ENCODE measurements around the gene CCBE1. TPM values are rescaled to one million over a fixed set of nuclear protein-coding genes. Genes with fewer than 3 reads are reported as not detected.

CCBE1 gene
- total RNA-seq, 1 donor from 2014 or later = 1.8 TPM

- TF ChIP-seq, protein P1, sequence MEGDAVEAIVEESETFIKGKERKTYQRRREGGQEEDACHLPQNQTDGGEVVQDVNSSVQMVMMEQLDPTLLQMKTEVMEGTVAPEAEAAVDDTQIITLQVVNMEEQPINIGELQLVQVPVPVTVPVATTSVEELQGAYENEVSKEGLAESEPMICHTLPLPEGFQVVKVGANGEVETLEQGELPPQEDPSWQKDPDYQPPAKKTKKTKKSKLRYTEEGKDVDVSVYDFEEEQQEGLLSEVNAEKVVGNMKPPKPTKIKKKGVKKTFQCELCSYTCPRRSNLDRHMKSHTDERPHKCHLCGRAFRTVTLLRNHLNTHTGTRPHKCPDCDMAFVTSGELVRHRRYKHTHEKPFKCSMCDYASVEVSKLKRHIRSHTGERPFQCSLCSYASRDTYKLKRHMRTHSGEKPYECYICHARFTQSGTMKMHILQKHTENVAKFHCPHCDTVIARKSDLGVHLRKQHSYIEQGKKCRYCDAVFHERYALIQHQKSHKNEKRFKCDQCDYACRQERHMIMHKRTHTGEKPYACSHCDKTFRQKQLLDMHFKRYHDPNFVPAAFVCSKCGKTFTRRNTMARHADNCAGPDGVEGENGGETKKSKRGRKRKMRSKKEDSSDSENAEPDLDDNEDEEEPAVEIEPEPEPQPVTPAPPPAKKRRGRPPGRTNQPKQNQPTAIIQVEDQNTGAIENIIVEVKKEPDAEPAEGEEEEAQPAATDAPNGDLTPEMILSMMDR (conservative IDR thresholded peaks at IDR 0.05; ENCODE audit: low read depth, low read length) = no peak
- DNase-seq (ENCODE audit: low read depth) = no peak
- H3K4me3 ChIP-seq (ENCODE audit: low read depth, low read length) = no peak overlapping the region
Measured at GRCh38 chr18:59612381-59612780, 84.8 kb downstream of the CCBE1 start.

- no peak overlapping the region for H3K4me3 ChIP-seq (ENCODE audit: low read depth, low read length)
- TF ChIP-seq, protein P1 (conservative IDR thresholded peaks at IDR 0.05; ENCODE audit: low read depth, low read length) = no peak
- no peak for DNase-seq (ENCODE audit: low read depth)
Measured at GRCh38 chr18:59610546-59611140, 86.6 kb downstream of the CCBE1 start.

GRCh38 chr18:59609654-59610053, 87.6 kb downstream of the CCBE1 start:
- TF ChIP-seq, protein P1 (conservative IDR thresholded peaks at IDR 0.05; ENCODE audit: low read depth, low read length) = no peak
- no peak overlapping the region for H3K4me3 ChIP-seq (ENCODE audit: low read depth, low read length)
- no peak for DNase-seq (ENCODE audit: low read depth)

- H3K4me3 ChIP-seq (ENCODE audit: low read depth, low read length) = no peak overlapping the region
- TF ChIP-seq, protein P1 (conservative IDR thresholded peaks at IDR 0.05; ENCODE audit: low read depth, low read length) = no peak
- no peak for DNase-seq (ENCODE audit: low read depth)
Measured at GRCh38 chr18:59607471-59607870, 89.8 kb downstream of the CCBE1 start.

DNA sequence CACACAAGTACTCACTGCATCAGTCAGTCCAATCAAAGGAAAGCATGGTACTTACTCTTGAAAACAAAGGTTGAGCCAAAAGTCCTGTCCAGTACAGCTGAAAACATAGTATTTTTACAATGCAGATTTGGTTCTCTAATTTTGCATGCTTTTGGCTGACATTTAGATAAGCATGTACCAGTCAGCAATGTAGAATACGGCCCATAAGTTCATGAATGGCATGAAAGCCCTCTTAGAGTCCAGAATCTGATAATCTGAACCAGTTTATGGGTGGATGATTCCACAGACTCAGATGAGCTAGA, 90.2 kb downstream of the CCBE1 start:
- H3K4me3 ChIP-seq (ENCODE audit: low read depth, low read length) = no peak overlapping the region
- DNase-seq (ENCODE audit: low read depth) = no peak
- TF ChIP-seq, protein P1 (conservative IDR thresholded peaks at IDR 0.05; ENCODE audit: low read depth, low read length) = no peak

- DNase-seq (ENCODE audit: low read depth) = no peak
- H3K4me3 ChIP-seq (ENCODE audit: low read depth, low read length) = no peak overlapping the region
- TF ChIP-seq, protein P1 (conservative IDR thresholded peaks at IDR 0.05; ENCODE audit: low read depth, low read length) = no peak
Measured at GRCh38 chr18:59606193-59607077, 90.8 kb downstream of the CCBE1 start.

Measured in epithelial cell of proximal tubule (primary cell).